Measurements from ENCODE around the gene SASH3. TPM values are rescaled to one million over a fixed set of nuclear protein-coding genes. Genes with fewer than 3 reads are reported as not detected.

The SASH3 gene
- polyA plus RNA-seq, 1 donor (not counting 4 experiments of a cell fraction or from before 2014, with no cell fraction given) = 0.09 TPM

DNA sequence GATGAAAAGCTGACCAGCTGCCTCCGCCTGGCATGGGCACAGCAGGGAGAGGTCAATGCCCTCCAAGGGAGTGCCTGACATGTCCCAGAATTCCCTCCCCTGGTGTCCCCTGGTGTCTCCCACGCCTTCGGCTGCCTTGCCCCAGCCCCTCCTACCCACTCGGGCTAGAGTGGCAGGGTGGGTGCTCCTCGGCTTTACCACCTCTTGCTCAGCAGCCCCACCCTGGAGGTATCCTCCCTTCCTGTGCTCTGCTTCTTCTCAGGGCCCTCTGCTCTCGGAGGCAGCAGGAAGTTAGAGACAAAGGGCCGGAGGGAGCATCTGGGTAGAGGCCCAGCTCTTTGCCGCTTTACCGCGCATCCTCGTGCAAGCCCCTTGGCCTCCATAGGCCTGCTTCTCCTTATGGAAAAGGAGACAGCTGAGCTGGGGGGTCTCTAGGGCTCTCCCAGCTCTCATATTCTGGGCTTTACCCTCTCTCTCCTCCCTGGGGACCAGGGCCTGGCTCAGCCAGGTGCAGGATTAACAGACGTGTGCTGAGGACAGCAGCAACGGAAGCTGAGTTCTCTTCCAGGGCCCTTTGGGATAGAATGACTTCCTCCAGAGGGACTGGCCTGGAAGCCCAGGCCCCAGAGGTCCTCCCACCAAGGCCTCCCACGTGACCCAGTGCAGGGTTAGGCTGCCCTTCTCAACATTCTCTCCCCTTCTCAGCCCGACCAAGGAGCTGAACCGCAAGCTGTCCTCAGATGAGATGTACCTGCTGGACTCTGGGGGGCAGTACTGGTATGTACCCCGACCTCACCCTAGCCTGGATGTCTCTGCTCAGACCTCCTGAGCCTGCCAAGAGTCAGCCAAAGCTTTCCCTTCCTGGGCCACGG is 23.7 kb upstream of the SASH3 start:
- dilution Hi-C loops (cut with MboI; ENCODE audit: extremely low pct_ligation_motif_present, low sequenced_read_pairs) = no loop called here
- no peaks in the 10 kb centered on the region for H3K9me1 ChIP-seq (ENCODE audit: control insufficient read depth, extremely low read depth, insufficient read depth, low read length)
- H3K9ac ChIP-seq (ENCODE audit: control insufficient read depth, extremely low read depth, insufficient read depth, low read length) = no peak overlapping the region
- no peak overlapping the region for H3K4me2 ChIP-seq (ENCODE audit: control insufficient read depth, extremely low read depth, insufficient read depth, low read depth, low read length)
- H3K27me3 ChIP-seq (ENCODE audit: control insufficient read depth, extremely low read depth, insufficient read depth, low read length) = no peaks in the 10 kb centered on the region
- H3K79me2 ChIP-seq (ENCODE audit: control insufficient read depth, insufficient read depth, low read length) = no peaks in the 10 kb centered on the region
- no peaks in the 10 kb centered on the region for H3K4me1 ChIP-seq (ENCODE audit: control insufficient read depth, extremely low read depth, insufficient read depth, low read length)
- H3K27ac ChIP-seq (ENCODE audit: control insufficient read depth, insufficient read depth, low read length) = no peak overlapping the region
- no peaks in the 10 kb centered on the region for H4K20me1 ChIP-seq (ENCODE audit: control insufficient read depth, extremely low read depth, insufficient read depth, low read length)
- H2AFZ ChIP-seq (ENCODE audit: control insufficient read depth, low read length) = no peak overlapping the region
- H3K9me3 ChIP-seq (ENCODE audit: control insufficient read depth, low read depth, low read length) = no peaks in the 10 kb centered on the region
- no peaks in the 10 kb centered on the region for H3K36me3 ChIP-seq (ENCODE audit: control insufficient read depth in 2 of 2, extremely low read depth in 1 of 2, insufficient read depth in 2 of 2, low read length in 2 of 2)
- H3K4me3 ChIP-seq (ENCODE audit: control insufficient read depth in 2 of 3, extremely low read depth in 1 of 3, insufficient read depth in 2 of 3, low read depth in 1 of 3, low read length in 3 of 3) = no peak overlapping the region
- TF ChIP-seq, protein P1, sequence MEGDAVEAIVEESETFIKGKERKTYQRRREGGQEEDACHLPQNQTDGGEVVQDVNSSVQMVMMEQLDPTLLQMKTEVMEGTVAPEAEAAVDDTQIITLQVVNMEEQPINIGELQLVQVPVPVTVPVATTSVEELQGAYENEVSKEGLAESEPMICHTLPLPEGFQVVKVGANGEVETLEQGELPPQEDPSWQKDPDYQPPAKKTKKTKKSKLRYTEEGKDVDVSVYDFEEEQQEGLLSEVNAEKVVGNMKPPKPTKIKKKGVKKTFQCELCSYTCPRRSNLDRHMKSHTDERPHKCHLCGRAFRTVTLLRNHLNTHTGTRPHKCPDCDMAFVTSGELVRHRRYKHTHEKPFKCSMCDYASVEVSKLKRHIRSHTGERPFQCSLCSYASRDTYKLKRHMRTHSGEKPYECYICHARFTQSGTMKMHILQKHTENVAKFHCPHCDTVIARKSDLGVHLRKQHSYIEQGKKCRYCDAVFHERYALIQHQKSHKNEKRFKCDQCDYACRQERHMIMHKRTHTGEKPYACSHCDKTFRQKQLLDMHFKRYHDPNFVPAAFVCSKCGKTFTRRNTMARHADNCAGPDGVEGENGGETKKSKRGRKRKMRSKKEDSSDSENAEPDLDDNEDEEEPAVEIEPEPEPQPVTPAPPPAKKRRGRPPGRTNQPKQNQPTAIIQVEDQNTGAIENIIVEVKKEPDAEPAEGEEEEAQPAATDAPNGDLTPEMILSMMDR (optimal IDR thresholded peaks at IDR 0.05 in 1 of 3, IDR thresholded peaks at IDR 0.05 in 1 of 3, conservative IDR thresholded peaks at IDR 0.05 in 1 of 3; ENCODE audit: extremely low read depth in 1 of 3, insufficient read depth in 2 of 3, low read length in 3 of 3) = no peak
- TF ChIP-seq EZH2 (IDR thresholded peaks at IDR 0.05; ENCODE audit: low read length) = no peak
- DNase-seq (ENCODE audit: low read depth, low spot score) (no peak), FAIRE-seq (no peak)

DNA sequence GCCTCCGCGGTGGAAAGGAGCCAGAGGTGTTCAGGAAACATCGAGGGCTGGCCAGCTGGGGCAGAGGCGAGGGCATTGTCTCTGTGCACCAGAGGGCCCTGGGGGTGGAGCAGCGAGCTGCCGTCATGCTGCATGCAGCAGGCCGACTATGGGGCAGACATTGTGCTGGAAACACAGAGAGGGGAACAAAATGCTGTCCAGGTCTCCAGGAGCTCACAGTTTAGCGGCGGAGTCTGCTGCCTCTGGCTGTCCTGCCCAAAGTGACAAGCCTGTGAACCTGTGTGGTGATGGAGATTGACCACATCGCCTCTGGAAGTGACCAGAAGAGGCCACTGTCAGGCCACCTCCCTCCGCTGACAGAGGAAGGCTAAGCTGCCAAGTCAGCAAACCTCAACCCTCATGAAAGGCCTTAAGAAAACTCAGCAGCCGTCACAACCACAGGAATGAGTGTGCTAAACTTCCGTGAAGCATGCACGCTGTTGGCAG is 20.1 kb upstream of the SASH3 start:
- DNase-seq (ENCODE audit: low read depth, low spot score) (no peak), FAIRE-seq (no peak)
- Histone ChIP-seq H3K9me1 (ENCODE audit: control insufficient read depth, extremely low read depth, insufficient read depth, low read length) (no peaks in the 10 kb centered on the region), H3K79me2 (ENCODE audit: control insufficient read depth, insufficient read depth, low read length) (no peaks in the 10 kb centered on the region), H3K4me2 (ENCODE audit: control insufficient read depth, extremely low read depth, insufficient read depth, low read depth, low read length) (no peak overlapping the region), H3K27me3 (ENCODE audit: control insufficient read depth, extremely low read depth, insufficient read depth, low read length) (no peaks in the 10 kb centered on the region), H2AFZ (ENCODE audit: control insufficient read depth, low read length) (no peak overlapping the region), H3K4me1 (ENCODE audit: control insufficient read depth, extremely low read depth, insufficient read depth, low read length) (no peaks in the 10 kb centered on the region), H4K20me1 (ENCODE audit: control insufficient read depth, extremely low read depth, insufficient read depth, low read length) (no peaks in the 10 kb centered on the region), H3K9me3 (ENCODE audit: control insufficient read depth, low read depth, low read length) (no peaks in the 10 kb centered on the region), H3K36me3 (ENCODE audit: control insufficient read depth in 2 of 2, extremely low read depth in 1 of 2, insufficient read depth in 2 of 2, low read length in 2 of 2) (no peaks in the 10 kb centered on the region), H3K4me3 (ENCODE audit: control insufficient read depth in 2 of 3, extremely low read depth in 1 of 3, insufficient read depth in 2 of 3, low read depth in 1 of 3, low read length in 3 of 3) (no peak overlapping the region), H3K27ac (ENCODE audit: control insufficient read depth, insufficient read depth, low read length) (no peak overlapping the region), H3K9ac (ENCODE audit: control insufficient read depth, extremely low read depth, insufficient read depth, low read length) (no peak overlapping the region)
- no peak for TF ChIP-seq EZH2 (IDR thresholded peaks at IDR 0.05; ENCODE audit: low read length)
- TF ChIP-seq, protein P1 (optimal IDR thresholded peaks at IDR 0.05 in 1 of 3, IDR thresholded peaks at IDR 0.05 in 1 of 3, conservative IDR thresholded peaks at IDR 0.05 in 1 of 3; ENCODE audit: extremely low read depth in 1 of 3, insufficient read depth in 2 of 3, low read length in 3 of 3) = no peak
- dilution Hi-C loops (cut with MboI; ENCODE audit: extremely low pct_ligation_motif_present, low sequenced_read_pairs) = no loop called here
